Stomach (tissue), 9 donors: Measurements from ENCODE around the gene RASD1. TPM values are rescaled to one million over a fixed set of nuclear protein-coding genes. Genes with fewer than 3 reads are reported as not detected.

ENCODE experiments used
- DNase-seq, 2 donors: peaks; one replicate each; pipeline versions ENCODE4 v3.0.0 to v3.0.0-alpha.2; 2013 to 2019
- H3K27ac ChIP-seq, 5 donors: fragments of 200-600 bp in 4 of 5; sonication (generic) in 4 of 5; one replicate each; pipeline ENCODE4 v1.5.1; 2013 to 2019; ENCODE audit warnings: mild to moderate bottlenecking in 1 of 5, moderate library complexity in 1 of 5
- H3K27me3 ChIP-seq, 3 donors: fragments of 200-600 bp; sonication (generic); one replicate each; pipeline ENCODE4 v1.5.1; 2017 to 2019; ENCODE audit warnings: mixed run types in 1 of 3
- H3K36me3 ChIP-seq, 4 donors: fragments of 200-600 bp; sonication (generic); 1 replicate in 3 of 4; 2 replicates in 1 of 4; pipeline ENCODE4 v1.5.1; 2016 to 2019
- H3K4me1 ChIP-seq, 4 donors: fragments of 200-600 bp; sonication (generic); one replicate each; pipeline ENCODE4 v1.5.1; 2016 to 2019
- H3K4me3 ChIP-seq, 4 donors: fragments of 200-600 bp; sonication (generic) in 3 of 4; one replicate each; pipeline ENCODE4 v1.5.1; 2016 to 2019; ENCODE audit warnings: mild to moderate bottlenecking in 1 of 4
- H3K9me3 ChIP-seq, 4 donors: fragments of 200-600 bp; sonication (generic); one replicate each; pipeline ENCODE4 v1.5.1; 2016 to 2019
- CTCF ChIP-seq, 7 experiments: fragments of 450-650 bp in 4 of 7; fragments of 200-600 bp in 3 of 7; sonication (generic) in 3 of 7; IDR thresholded peaks; one replicate each; pipeline ENCODE4 v1.5.1; 2016 to 2019; ENCODE audit warnings: antibody characterized with exemption in 7 of 7, control low read depth in 2 of 7, mild to moderate bottlenecking in 1 of 7
- EP300 ChIP-seq: sonication (generic); formaldehyde crosslinking; IDR thresholded peaks from one replicate; pipeline ENCODE4 v1.6.1; 2017; ENCODE audit warnings: antibody characterized with exemption
- POLR2A ChIP-seq, 4 donors: fragments of 450-650 bp; IDR thresholded peaks; one replicate each; pipeline ENCODE4 v1.6.1; 2016; ENCODE audit warnings: antibody characterized with exemption in 4 of 4, control low read depth in 2 of 4, mild to moderate bottlenecking in 1 of 4, moderate library complexity in 1 of 4
- POLR2AphosphoS5 ChIP-seq, 3 donors: sonication (generic); formaldehyde crosslinking; IDR thresholded peaks; one replicate each; pipeline ENCODE4 v1.6.1; 2016; ENCODE audit warnings: antibody characterized with exemption in 3 of 3
- WGBS, 5 donors: extraction: QIAGEN DNeasy Blood & Tissue Kit in 3 of 5; methylation state at CpG; one replicate each; pipeline versions ENCODE4 v1.1.5 to v1.1.7; 2013 to 2018; 5-methylcytosine and 5-hydroxymethylcytosine counted together
- intact Hi-C: fragments of 100-400 bp; cut with DNase I; formaldehyde crosslinking; loops from one replicate; pipeline ENCODE4 v1.15.1; 2023; ENCODE audit warnings: low total_unique reads
- polyA plus RNA-seq, 3 donors: library from polyadenylated mRNA; stranded (reverse); fragments of 200-250 nt; gene quantifications; one replicate each; pipeline ENCODE4 v1.2.3, GENCODE V29; 2013
- total RNA-seq, 5 donors: library from RNA; depleted of rRNA; stranded (reverse); fragments of >200 nt; gene quantifications; one replicate each; pipeline versions ENCODE4 v1.1.0 to v1.2.3, GENCODE V29; 2014 to 2016
- donor health status: healthy with polysubstance abuse.
- donor health status: Bipolar disorder and iron deficiency.
- donor health status: healthy.

RASD1 gene
- total and polyA plus RNA-seq, 8 donors, result 3.7 to 72.9 (median 14.0) TPM

- no peak for DNase-seq
- Histone ChIP-seq H3K36me3 (peaks cover 0 to 26% (median 20%) of the 10 kb centered on the region in 4 donors), H3K4me3 (no peak overlapping the region), H3K27me3 (no peaks in the 10 kb centered on the region), H3K9me3 (no peaks in the 10 kb centered on the region), H3K4me1 (peaks cover 24 to 60% (median 46%) of the 10 kb centered on the region in 4 donors), H3K27ac (no peak overlapping the region)
- intact Hi-C loops, result no loop called here
- TF ChIP-seq EP300 (no peak), CTCF (IDR thresholded peaks at IDR 0.05) (no peak), POLR2AphosphoS5 (IDR thresholded peaks at IDR 0.05) (no peak), POLR2A (IDR thresholded peaks at IDR 0.05) (no peak)
- WGBS, 5 donors, result 68 to 80% (median 69%) methylated on average over 6 of the region's 6 CpGs
Measured at GRCh38 chr17:17480593-17481148, 15.5 kb downstream of the RASD1 start.

- intact Hi-C loops, result no loop called here
- 92 to 100% (median 98%) methylated on average over 3 of the region's 3 CpGs for WGBS, 5 donors
- peaks cover 0 to 20% (median 14%) of the 10 kb centered on the region in 4 donors for H3K36me3 ChIP-seq
- TF ChIP-seq CTCF (IDR thresholded peaks at IDR 0.05) (no peak), EP300 (no peak), POLR2A (IDR thresholded peaks at IDR 0.05) (no peak)
- no peak overlapping the region for H3K27ac ChIP-seq
- no peak for DNase-seq
- H3K4me1 ChIP-seq, result peaks cover 24 to 60% (median 46%) of the 10 kb centered on the region in 4 donors
- H3K9me3 ChIP-seq, result no peaks in the 10 kb centered on the region
- peak overlapping the region in 1 of 4 donors; percentile 92 for H3K4me3 ChIP-seq
- no peaks in the 10 kb centered on the region for H3K27me3 ChIP-seq
Measured at GRCh38 chr17:17479209-17479608, 17.0 kb downstream of the RASD1 start.

GRCh38 chr17:17476865-17477467 is 19.2 kb downstream of the RASD1 start, which contains the start of gene MED9:
Gene MED9, plus strand, starts transcription at chr17:17477000. Its CDS starts 42 bp downstream, at chr17:17477042.
- Histone ChIP-seq H3K4me3 (peak within 1 kb of the TSS; percentile 84 to 92 (median 91)), H3K27ac (peak within 1 kb of the TSS; percentile 90 to 99 (median 93)), H3K36me3 (peaks cover 0 to 12% (median 8%) of the 10 kb centered on the region in 4 donors), H3K27me3 (no peaks in the 10 kb centered on the region), H3K4me1 (peaks cover 24 to 55% (median 45%) of the 10 kb centered on the region in 4 donors), H3K9me3 (no peaks in the 10 kb centered on the region)
- peak; percentile 81 to 97 (median 90) for TF ChIP-seq POLR2AphosphoS5 (IDR thresholded peaks at IDR 0.05)
- TF ChIP-seq POLR2A (IDR thresholded peaks at IDR 0.05), result no peak
- intact Hi-C loops, result no loop called here
- DNase-seq, result peak; percentile 94 to 98
- whole genome bisulfite sequencing, 5 donors, result 0% methylated on average over 26 to 47 of the region's 47 CpGs

- intact Hi-C loops, result no loop called here
- TF ChIP-seq CTCF (IDR thresholded peaks at IDR 0.05), result no peak
- TF ChIP-seq POLR2AphosphoS5 (IDR thresholded peaks at IDR 0.05), result no peak
- no peak for TF ChIP-seq POLR2A (IDR thresholded peaks at IDR 0.05)
- TF ChIP-seq EP300, result no peak
- Histone ChIP-seq H3K4me1 (peaks cover 20 to 30% (median 25%) of the 10 kb centered on the region in 4 donors), H3K4me3 (no peak overlapping the region), H3K36me3 (peaks cover 0 to 4% (median 0%) of the 10 kb centered on the region in 4 donors), H3K27me3 (peaks cover 0 to 23% (median 4%) of the 10 kb centered on the region in 3 donors), H3K9me3 (no peaks in the 10 kb centered on the region), H3K27ac (no peak overlapping the region)
- DNase-seq, result no peak
- WGBS, 5 donors, result 70 to 79% (median 76%) methylated on average over 6 to 7 of the region's 7 CpGs
Measured at GRCh38 chr17:17474341-17474740, 21.9 kb downstream of the RASD1 start.
